K562 (cell line): ENCODE results near the gene MFAP5. TPM values are rescaled to one million over a fixed set of nuclear protein-coding genes. Genes with fewer than 3 reads are reported as not detected.
A peak's percentile ranks its signal among the peaks of the same experiment; 100 is the strongest.

Experiments
- ATAC-seq: fragments of 200-7000 bp; cut with Tn5 transposase; 3 replicates; pipeline ENCODE4 v1.9.1; 2020; ENCODE audit warnings: moderate library complexity
- BruUV-seq: library from RNA; stranded (reverse); fragments of 400-500 nt; replicated peaks from 2 replicates; lab custom pipeline; 2021; lab: Mats Ljungman, UMichigan
- CTCF ChIA-PET: fragments of 300-600 bp; formaldehyde crosslinking; extraction: SDS; loops from one replicate; lab custom pipeline; 2021; ENCODE audit warnings: low intra/inter-chr PET ratio; lab: Yijun Ruan, JAX
- POLR2A ChIA-PET: fragments of 300-600, 350-650 bp; sonication (Branson Sonifier 250); formaldehyde crosslinking; extraction: SDS; loops from one replicate; lab custom pipeline; 2021; ENCODE audit warnings: antibody characterized with exemption, inconsistent platforms; lab: Yijun Ruan, JAX
- DNase-seq, 4 experiments: peaks; one replicate each; pipeline versions ENCODE4 v3.0.0 to v3.0.0-alpha.2; 2011 to 2018; ENCODE audit warnings: low spot score in 3 of 4, mixed read lengths in 3 of 4; ENCODE audit errors: extremely low read depth in 1 of 4
- FAIRE-seq: peaks from 2 replicates; lab custom pipeline; 2011; peaks lifted over from hg19 to GRCh38; lab: Jason Lieb, UNC
- H2AFZ ChIP-seq: 2 replicates; pipeline ENCODE4 v1.6.0; 2011; ENCODE audit warnings: low read depth, low read length, control low read depth, inconsistent platforms
- H3K27ac ChIP-seq: fragments of 200-600 bp; 3 replicates; pipeline ENCODE4 v1.8.0; 2011; ENCODE audit warnings: low read depth, mild to moderate bottlenecking, control low read depth, inconsistent platforms, low read length, moderate library complexity, mixed read lengths; ENCODE audit errors: extremely low read depth
- H3K27me3 ChIP-seq, 2 experiments: fragments of 300-600 bp in 1 of 2; 2 replicates in 1 of 2; 3 replicates in 1 of 2; pipeline versions ENCODE4 v1.6.0 to v1.8.0; 2011; ENCODE audit warnings: inconsistent platforms in 2 of 2, low read length in 2 of 2, mild to moderate bottlenecking in 1 of 2, mixed read lengths in 1 of 2, moderate library complexity in 1 of 2; ENCODE audit not compliant: control insufficient read depth in 2 of 2, insufficient read depth in 2 of 2
- H3K36me3 ChIP-seq: fragments of 300-600 bp; 3 replicates; pipeline ENCODE4 v1.8.0; 2011; ENCODE audit warnings: mild to moderate bottlenecking, low read length, inconsistent platforms; ENCODE audit not compliant: control insufficient read depth, insufficient read depth
- H3K4me1 ChIP-seq, 2 experiments: fragments of 200-600 bp in 1 of 2; replicated peaks in 1 of 2; 2 replicates in 1 of 2; 3 replicates in 1 of 2; pipeline versions ENCODE4 v1.5.1 to v1.8.0; 2011; ENCODE audit warnings: inconsistent platforms in 2 of 2, low read length in 2 of 2, mild to moderate bottlenecking in 1 of 2, mixed read lengths in 1 of 2, moderate library complexity in 1 of 2; ENCODE audit not compliant: control insufficient read depth in 2 of 2, insufficient read depth in 2 of 2
- H3K4me2 ChIP-seq: 2 replicates; pipeline ENCODE4 v1.6.1; 2011; ENCODE audit warnings: low read length, control low read depth, inconsistent platforms, mixed read lengths; ENCODE audit not compliant: insufficient read depth
- H3K4me3 ChIP-seq: fragments of 200-600 bp; sonication (generic), shearing (Covaris generic); 2 replicates; pipeline ENCODE4 v1.5.1; 2016; ENCODE audit warnings: control low read depth, inconsistent platforms
- H3K79me2 ChIP-seq: fragments of 200-600 bp; 3 replicates; pipeline ENCODE4 v1.8.0; 2011; ENCODE audit warnings: low read length, inconsistent platforms; ENCODE audit not compliant: control insufficient read depth, insufficient read depth
- H3K9ac ChIP-seq, 2 experiments: 2 replicates each; pipeline versions ENCODE4 v1.6.0 to v1.6.1; 2011; ENCODE audit warnings: low read depth in 2 of 2, low read length in 2 of 2, control low read depth in 1 of 2, inconsistent platforms in 1 of 2, mild to moderate bottlenecking in 1 of 2, mixed read lengths in 1 of 2; ENCODE audit not compliant: insufficient read depth in 1 of 2
- H3K9me1 ChIP-seq: one replicate; pipeline ENCODE4 v1.6.0; 2011; ENCODE audit warnings: inconsistent platforms, mild to moderate bottlenecking, low read length, moderate library complexity; ENCODE audit not compliant: control insufficient read depth, insufficient read depth
- H3K9me3 ChIP-seq: replicated peaks from 2 replicates; pipeline ENCODE4 v1.5.1; 2011; ENCODE audit warnings: low read depth, low read length, inconsistent platforms; ENCODE audit not compliant: control insufficient read depth, insufficient read depth
- H4K20me1 ChIP-seq: replicated peaks from 2 replicates; pipeline ENCODE4 v1.6.1; 2011; ENCODE audit warnings: low read length, inconsistent platforms, mixed read lengths; ENCODE audit not compliant: control insufficient read depth, insufficient read depth
- CC2D1A ChIP-seq: fragments of 450-650 bp; IDR thresholded peaks from 2 replicates; pipeline ENCODE4 v1.6.1; 2017; ENCODE audit warnings: mild to moderate bottlenecking
- CTBP1 ChIP-seq: fragments of 450-650 bp; IDR thresholded peaks from 2 replicates; pipeline ENCODE4 v1.6.1; 2016; ENCODE audit warnings: borderline replicate concordance
- DDX20 ChIP-seq: fragments of 450-650 bp; IDR thresholded peaks from 2 replicates; pipeline ENCODE4 v1.6.1; 2016; ENCODE audit warnings: missing genetic modification characterization, low read depth, mild to moderate bottlenecking, missing compliant biosample characterization, moderate library complexity
- DEAF1 ChIP-seq: fragments of 450-650 bp; formaldehyde crosslinking; IDR thresholded peaks from 2 replicates; pipeline ENCODE4 v1.4.0; 2020; ENCODE audit warnings: mild to moderate bottlenecking, moderate library complexity
- MCM7 ChIP-seq, 2 experiments: fragments of 450-650 bp; IDR thresholded peaks; 2 replicates each; pipeline ENCODE4 v1.6.1; 2016 to 2018
- MEIS2 ChIP-seq: fragments of 450-650 bp; IDR thresholded peaks from 2 replicates; pipeline ENCODE4 v1.6.1; 2014; ENCODE audit warnings: mild to moderate bottlenecking; ENCODE audit not compliant: partially characterized antibody
- MNT ChIP-seq, 2 experiments: fragments of 450-650 bp; conservative IDR thresholded peaks; 2 replicates each; pipeline ENCODE4 v1.6.1; 2017; ENCODE audit warnings: mild to moderate bottlenecking in 2 of 2, moderate library complexity in 2 of 2
- POU5F1 ChIP-seq: fragments of 150-350 bp; IDR thresholded peaks from 2 replicates; pipeline ENCODE4 v1.6.1; 2014; ENCODE audit warnings: borderline replicate concordance, low read length, low read depth, mild to moderate bottlenecking; ENCODE audit not compliant: partially characterized antibody
- PRDM10 ChIP-seq: fragments of 450-650 bp; IDR thresholded peaks from 2 replicates; pipeline ENCODE4 v1.6.1; 2018; ENCODE audit not compliant: partially characterized antibody
- PRPF4 ChIP-seq: fragments of 200-400 bp; formaldehyde crosslinking; IDR thresholded peaks from one replicate; pipeline ENCODE4 v1.6.1; 2017; ENCODE audit warnings: low read length, low read depth, mild to moderate bottlenecking; ENCODE audit not compliant: insufficient read depth, poor library complexity, severe bottlenecking
- ZC3H8 ChIP-seq: fragments of 450-650 bp; IDR thresholded peaks from 2 replicates; pipeline ENCODE4 v1.6.1; 2017
- ZNF12 ChIP-seq: sonication (generic); formaldehyde crosslinking; IDR thresholded peaks from 2 replicates; pipeline ENCODE4 v1.4.0; 2020; ENCODE audit warnings: mild to moderate bottlenecking, missing genetic modification reagents
- ZNF175 ChIP-seq: fragments of 200-800 bp; sonication (Bioruptor generic); IDR thresholded peaks from 2 replicates; pipeline ENCODE4 v1.6.1; 2016; ENCODE audit warnings: low read depth, mild to moderate bottlenecking, missing genetic modification characterization, missing compliant biosample characterization
- ZNF41 ChIP-seq: fragments of 250-450 bp; sonication (Bioruptor Pico); conservative IDR thresholded peaks from 2 replicates; pipeline ENCODE4 v1.4.0; 2020; ENCODE audit warnings: mild to moderate bottlenecking
- WGBS: fragments of 100-300 bp; shearing (Covaris generic); methylation state at CpG from one replicate; pipeline ENCODE4 v1.1.6; 2016; ENCODE audit warnings: low coverage, mixed read lengths; ENCODE audit not compliant: insufficient coverage; ENCODE audit errors: missing lambda C conversion rate; 5-methylcytosine and 5-hydroxymethylcytosine counted together
- in situ Hi-C: fragments of 300-500 bp; cut with MboI; formaldehyde crosslinking; loops from 4 replicates; pipeline ENCODE4 v1.15.0; 2018; ENCODE audit warnings: inconsistent platforms, mixed read lengths
- intact Hi-C: fragments of 100-400 bp; cut with micrococcal nuclease; formaldehyde crosslinking; loops from 2 replicates; pipeline ENCODE4 v1.14.2; 2022
- polyA plus RNA-seq, 8 experiments: library from polyadenylated mRNA; depleted of rRNA in 4 of 8; stranded (reverse) in 5 of 8; unstranded in 3 of 8; fragments of >200 nt; fragmentation: Nextera tagmentation in 2 of 8; fragmentation: Illumina TruSeq in 1 of 8; extraction: Ambion mirVana in 2 of 8; extraction: Trizol in 1 of 8; gene quantifications; 2 replicates each; pipeline versions ENCODE4 v1.2.1 to v1.2.3, GENCODE V29; 2011 to 2014; ENCODE audit warnings: inconsistent platforms in 1 of 8, missing spikeins in 1 of 8
- total RNA-seq, 7 experiments: library from RNA; depleted of rRNA in 6 of 7; stranded (reverse); fragments of >200 nt in 6 of 7; fragmentation: Illumina TruSeq in 2 of 7; extraction: Trizol in 2 of 7; gene quantifications; 2 replicates each; pipeline versions ENCODE4 v1.2.1 to v1.2.3, GENCODE V29; 2011 to 2021; ENCODE audit warnings: low replicate concordance in 1 of 7

The MFAP5 gene
- total and polyA plus RNA-seq, 9 of the 15 experiments (the other 6 are each of a cell fraction or from before 2014, with no cell fraction given), result not detected

- TF ChIP-seq CC2D1A, result no peak
- no peak for TF ChIP-seq POU5F1
- no peak for TF ChIP-seq ZC3H8
Observed at GRCh38 chr12:8695116-8695515, 32.5 kb upstream of the MFAP5 start (continued).

- no peaks in the 10 kb centered on the region for H3K9me1 ChIP-seq
- no TSS peak for BruUV-seq
- intact Hi-C loops, result no loop called here
- in situ Hi-C loops, result no loop called here
- H3K9ac ChIP-seq, result no peak overlapping the region
- no peak overlapping the region for H3K4me3 ChIP-seq
- H3K36me3 ChIP-seq, result no peaks in the 10 kb centered on the region
- H4K20me1 ChIP-seq, result no peaks in the 10 kb centered on the region
- H3K27ac ChIP-seq, result no peak overlapping the region; the same call in 2 of the 3 replicates
- peak in 2 of 4 experiments; percentile 34 to 51 for DNase-seq
- no peak for FAIRE-seq
- WGBS, result 0% methylated on average over 5 of the region's 5 CpGs
- ChIA-PET POLR2A (interaction anchor here (0.8 kb wide), 1 partner anchor 162 kb away, joined by 4 read pairs; no protein-coding TSS in a partner anchor), CTCF (no interaction called here)
- no peaks in the 10 kb centered on the region for H3K79me2 ChIP-seq
- peak overlapping the region; percentile 25; the same call in 1 of the 2 replicates for H3K4me2 ChIP-seq
- peak overlapping the region; percentile 77 for H2AFZ ChIP-seq
- peak; percentile 63 for ATAC-seq
- H3K9me3 ChIP-seq, result no peaks in the 10 kb centered on the region
- H3K4me1 ChIP-seq, result peaks cover 5 to 16% of the 10 kb centered on the region in 2 experiments
- no peaks in the 10 kb centered on the region for H3K27me3 ChIP-seq
- TF ChIP-seq PRDM10 (no peak), DDX20 (tag) (no peak), PRPF4 (no peak), DEAF1 (CRISPR knock-in tag) (no peak), ZNF41 (CRISPR knock-in tag) (no peak), CTBP1 (no peak), MNT (conservative IDR thresholded peaks at IDR 0.05) (no peak), ZNF175 (CRISPR knock-in tag) (no peak), MCM7 (IDR thresholded peaks at IDR 0.05) (no peak), ZNF12 (CRISPR knock-in tag) (no peak), MEIS2 (peak; percentile 69)
Observed at GRCh38 chr12:8692573-8692972, 29.9 kb upstream of the MFAP5 start.
